GM12874 (cell line): ENCODE measurements around the gene IFNA4.

Source experiments
- TF ChIP-seq, protein P1 (sequence below): IDR thresholded peaks from 2 replicates; pipeline ENCODE4 v1.5.1; 2011; ENCODE audit warnings: low read depth, mild to moderate bottlenecking, control low read depth, low read length, moderate library complexity; ENCODE audit not compliant: insufficient read depth

IFNA4 gene

DNA sequence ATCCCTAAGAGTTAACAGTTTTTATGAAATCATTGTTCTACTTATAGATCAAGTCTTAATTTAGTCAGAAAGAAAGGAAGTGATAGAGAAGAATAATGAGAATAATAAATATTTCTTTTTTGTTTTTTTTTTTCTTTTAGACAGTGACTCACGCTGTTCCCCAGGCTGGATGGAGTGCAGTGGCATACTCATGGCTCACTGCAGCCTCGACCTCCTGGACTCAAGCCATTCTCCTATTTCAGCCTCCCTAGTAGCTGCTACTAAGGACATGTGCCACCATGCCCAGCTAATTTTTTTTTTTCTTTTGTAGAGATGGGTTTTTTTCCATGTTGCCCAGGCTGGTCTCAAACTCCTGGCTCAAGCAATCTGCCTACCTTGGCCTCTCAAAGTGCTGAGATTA, 31.9 kb downstream of the IFNA4 start:
- TF ChIP-seq, protein P1, sequence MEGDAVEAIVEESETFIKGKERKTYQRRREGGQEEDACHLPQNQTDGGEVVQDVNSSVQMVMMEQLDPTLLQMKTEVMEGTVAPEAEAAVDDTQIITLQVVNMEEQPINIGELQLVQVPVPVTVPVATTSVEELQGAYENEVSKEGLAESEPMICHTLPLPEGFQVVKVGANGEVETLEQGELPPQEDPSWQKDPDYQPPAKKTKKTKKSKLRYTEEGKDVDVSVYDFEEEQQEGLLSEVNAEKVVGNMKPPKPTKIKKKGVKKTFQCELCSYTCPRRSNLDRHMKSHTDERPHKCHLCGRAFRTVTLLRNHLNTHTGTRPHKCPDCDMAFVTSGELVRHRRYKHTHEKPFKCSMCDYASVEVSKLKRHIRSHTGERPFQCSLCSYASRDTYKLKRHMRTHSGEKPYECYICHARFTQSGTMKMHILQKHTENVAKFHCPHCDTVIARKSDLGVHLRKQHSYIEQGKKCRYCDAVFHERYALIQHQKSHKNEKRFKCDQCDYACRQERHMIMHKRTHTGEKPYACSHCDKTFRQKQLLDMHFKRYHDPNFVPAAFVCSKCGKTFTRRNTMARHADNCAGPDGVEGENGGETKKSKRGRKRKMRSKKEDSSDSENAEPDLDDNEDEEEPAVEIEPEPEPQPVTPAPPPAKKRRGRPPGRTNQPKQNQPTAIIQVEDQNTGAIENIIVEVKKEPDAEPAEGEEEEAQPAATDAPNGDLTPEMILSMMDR = no peak

DNA sequence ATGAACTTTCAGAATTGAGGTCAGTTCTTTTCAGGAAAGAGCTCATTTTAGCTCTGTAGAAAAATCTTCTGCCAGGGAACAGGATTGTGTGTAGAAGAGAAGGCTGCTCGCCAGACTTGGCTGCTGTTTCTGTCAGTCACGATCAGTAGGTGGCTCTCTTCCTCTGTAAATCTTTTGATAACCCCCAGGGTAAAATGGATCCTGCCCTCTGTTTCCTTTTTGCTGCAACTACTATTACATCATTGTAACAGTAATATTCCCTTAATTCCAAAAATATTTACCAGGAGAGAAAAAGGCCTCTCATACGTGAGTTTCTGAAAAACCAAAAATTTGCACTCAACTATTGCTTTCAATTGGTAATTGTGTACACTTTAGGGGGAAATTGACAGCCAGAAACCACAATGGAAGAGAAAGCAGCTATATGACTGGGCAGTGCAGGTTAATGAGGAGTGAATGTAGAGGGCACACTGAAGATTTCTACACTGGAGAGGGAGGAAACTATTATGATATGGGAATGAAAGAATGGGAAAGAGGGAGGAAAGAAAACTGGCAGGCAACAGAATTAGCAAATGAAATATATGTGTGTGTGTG, 33.3 kb downstream of the IFNA4 start:
- TF ChIP-seq, protein P1 = peak; percentile 31; the same call in 1 of the 2 replicates

DNA sequence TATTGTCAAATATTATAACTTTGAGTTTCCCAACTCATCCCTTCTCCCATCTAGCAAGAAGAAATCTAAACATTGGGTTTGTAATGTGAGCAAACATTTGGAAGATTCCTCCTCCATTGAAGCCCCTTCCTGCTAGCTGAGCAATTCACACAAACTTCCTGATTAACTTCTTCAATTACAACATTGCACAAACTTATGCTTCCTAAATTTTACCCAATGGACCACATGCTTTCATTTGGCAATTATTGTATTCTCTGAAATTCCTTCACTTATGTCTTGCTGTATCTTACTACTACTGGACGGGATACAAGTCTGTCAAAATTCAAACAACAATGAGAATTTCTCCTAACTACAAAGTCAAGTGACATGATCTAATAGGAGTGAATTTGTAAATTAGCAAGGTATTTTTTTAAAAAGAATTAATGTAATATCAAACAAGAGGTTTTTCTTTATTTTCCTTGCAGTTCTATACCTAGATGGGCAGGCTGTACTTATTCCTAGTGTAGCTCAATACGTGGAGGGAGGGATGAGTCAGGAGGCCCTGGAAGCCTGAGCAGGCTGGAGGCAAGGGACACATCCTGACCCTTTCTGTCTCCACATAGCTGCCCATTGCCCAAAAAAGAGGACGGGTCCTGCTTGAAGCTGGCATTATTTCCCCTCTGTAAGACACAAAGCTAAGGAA, 33.9 kb downstream of the IFNA4 start:
- TF ChIP-seq, protein P1 = no peak

DNA sequence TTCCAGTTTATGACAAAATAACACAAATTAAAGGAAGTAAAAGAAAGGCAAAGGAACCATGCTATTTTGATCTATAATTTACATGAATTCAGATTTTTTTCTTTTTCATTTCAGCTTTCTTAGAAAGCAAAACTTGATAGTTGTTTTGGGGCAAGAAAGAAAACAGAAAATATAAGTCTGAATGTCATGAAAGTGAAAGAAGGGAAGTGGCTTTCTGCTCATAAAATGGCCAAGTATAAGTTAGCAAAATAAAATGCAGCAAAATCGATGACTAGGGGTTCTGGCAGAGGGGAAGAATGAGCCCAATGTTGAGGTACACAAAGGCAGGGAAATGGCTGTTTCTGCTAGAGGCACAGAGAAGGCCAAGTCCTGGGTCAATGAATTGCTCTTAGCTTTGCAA, 42.8 kb downstream of the IFNA4 start:
- TF ChIP-seq, protein P1 = no peak

DNA sequence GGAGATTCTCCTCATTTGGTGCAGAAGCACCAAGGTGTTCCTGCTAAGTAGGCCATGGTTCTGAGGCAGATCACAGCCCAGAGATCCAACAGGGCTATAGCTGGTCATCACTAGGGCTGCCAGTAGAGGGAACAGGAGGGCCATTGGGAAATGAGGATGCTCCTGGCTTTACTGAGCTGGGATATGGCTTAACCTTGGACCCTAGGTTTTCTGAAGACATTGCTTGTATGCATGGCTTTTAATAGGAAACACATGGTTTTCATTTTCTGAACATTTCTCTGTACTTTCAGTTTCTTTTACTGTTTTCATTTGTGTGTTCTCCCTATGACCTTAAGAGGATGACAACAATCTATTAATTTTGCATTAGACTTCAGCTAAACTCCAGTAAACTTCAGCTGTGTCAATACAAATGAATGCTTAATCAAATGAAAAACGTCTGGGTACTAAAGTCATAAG, 45.9 kb downstream of the IFNA4 start, which contains the start of gene IFNW1:
Gene IFNW1 (minus strand): TSS at position 406 of the 456 bp plus-strand sequence. CDS start 262 bp downstream, at position 144.
- TF ChIP-seq, protein P1 = no peak

DNA sequence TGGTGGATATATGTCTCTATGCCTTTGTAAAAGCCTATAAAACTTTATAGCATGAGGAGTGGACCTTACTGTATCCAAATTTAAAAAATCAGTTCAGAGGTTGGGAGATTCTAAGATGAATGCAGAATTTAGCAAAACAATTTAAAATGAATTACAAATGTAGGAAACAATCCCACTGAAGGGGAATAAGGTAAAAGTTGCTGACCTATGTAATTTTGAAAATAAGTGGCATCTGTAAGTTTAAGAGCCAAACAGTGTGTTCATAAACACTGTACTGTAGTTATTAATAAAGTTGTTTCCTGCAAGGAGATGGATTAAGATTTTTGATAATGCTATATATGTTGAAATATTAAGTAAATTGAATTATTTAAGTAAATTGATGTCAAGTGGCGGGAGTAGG, 50.4 kb downstream of the IFNA4 start:
- TF ChIP-seq, protein P1 = no peak
